Activated CD4-positive, alpha-beta T cell treated with anti-CD3 and anti-CD28 coated beads, Interleukin-2, amount 50 U/mL, for 24 hours (primary cell): ENCODE data around the gene MTHFR.

Source experiments
- DNase-seq, 2 donors: peaks; one replicate each; pipeline ENCODE4 v3.0.0-alpha.2; 2020; ENCODE audit warnings: low read depth in 1 of 2, low spot score in 1 of 2

MTHFR gene

DNA sequence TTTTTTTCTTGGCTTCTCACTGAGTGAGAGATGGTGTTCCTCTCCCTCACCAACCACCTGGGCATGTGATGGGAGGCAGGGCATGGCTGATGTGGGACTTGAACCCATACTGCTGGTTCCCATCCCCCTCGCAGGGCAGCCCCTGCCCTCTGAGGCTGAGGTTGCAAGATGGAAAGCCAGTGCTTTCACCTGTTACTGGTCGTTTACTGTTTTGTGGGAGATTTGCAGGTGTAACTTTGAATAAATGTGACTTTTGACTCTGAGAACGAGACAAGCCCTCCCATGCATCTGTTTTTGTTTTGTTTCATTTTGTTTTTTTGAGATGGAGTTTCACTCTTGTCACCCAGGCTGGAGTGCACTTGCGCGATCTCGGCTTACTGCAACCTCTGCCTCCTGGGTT is 22.2 kb downstream of the MTHFR start:
- no peak for DNase-seq

- no peak for DNase-seq
These were observed 23.5 kb downstream of the MTHFR start for GRCh38 chr1:11782127-11782708.

DNA sequence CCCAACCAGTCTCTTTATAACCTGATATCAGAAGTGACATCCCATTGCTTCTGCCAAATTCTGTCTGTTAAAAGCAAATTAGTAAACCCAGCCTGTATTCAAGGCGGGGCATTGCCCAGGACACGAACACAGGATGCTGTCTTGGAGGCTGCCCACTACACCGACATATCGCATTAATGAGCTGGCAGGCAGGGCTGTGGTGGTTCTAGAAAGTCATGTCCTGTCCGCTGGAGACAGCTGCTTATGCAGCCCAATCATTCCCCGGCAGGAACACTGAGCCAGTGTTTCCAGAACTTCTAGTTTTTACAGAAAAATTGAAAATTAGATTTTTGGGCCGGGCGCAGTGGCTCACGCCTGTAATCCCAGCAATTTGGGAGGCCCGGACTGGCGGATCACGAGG is 24.5 kb downstream of the MTHFR start:
- no peak for DNase-seq

DNA sequence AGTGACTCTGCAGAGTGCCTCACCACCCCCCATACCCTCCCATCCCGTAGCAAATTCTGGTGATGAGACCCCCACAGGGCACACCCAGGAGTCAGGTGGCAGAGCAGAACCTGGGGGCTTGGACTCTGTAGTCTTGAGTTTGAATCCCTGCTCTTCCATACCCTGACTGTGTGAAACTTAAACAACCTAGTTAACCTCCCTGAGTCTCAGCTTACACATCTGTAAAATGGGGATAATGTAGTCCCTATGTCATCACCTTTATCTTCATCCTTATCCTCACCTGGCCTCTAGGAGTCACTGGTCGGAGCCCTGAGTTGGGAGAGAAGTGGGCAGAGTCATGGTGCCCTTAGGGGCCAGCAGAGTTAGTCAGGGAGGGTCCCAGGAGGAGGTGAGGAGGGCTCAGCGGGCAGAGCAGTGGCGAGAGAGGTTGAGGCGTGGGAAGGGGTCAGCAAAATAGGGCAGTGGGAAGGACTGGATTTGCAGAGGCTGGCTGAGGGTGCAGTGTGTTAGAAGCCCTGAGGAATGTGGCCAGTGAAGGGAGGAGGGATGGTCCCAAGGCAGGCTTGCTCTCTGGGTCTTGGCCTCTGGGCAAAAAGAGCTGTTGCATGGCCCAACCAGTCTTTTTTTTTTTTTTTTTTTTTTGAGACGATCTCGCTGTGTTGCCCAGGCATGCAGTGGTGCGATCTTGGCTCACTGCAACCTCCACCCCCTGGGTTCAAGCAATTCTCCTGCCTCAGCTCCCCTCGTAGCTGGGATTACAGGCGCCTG is 25.2 kb downstream of the MTHFR start:
- DNase-seq, result no peak

GRCh38 chr1:11779715-11780379 is 25.9 kb downstream of the MTHFR start:
- DNase-seq, result no peak

DNA sequence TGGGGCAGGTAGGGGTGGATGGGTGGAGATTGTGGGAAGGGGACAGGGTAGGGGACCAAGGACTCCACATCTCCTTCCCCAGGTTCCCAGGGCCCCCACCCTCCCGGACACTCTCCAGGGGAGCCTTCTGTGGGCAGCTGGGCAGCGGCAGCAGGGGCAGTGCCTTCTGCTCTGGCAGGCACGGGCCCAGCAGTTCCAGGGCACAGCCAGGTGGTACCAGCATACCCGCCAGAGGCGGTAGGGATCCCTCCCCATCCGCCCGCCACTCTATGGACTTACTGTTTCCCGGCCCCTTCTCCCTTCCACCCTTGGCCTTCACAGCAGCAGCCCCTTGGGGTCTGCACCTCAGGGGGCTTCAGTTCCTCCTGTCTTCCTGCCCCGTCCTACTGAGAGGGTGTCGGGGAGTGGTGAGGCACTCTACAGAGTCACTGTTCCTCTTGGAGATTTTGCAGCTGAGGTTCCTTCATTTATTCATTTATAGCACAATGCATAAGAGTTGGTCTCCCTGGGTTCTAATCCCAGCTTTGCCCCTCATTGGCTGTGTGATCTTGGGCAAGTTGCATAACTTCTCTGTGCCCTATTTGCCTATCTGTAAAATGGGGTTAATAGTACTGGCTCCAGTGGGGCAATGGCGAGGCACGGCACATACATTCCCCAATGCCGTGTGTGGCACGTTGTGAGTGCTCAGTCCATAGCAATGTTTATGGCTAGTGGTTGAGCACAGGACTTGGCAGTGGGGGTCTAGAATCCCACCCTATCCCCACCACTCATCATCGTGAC is 26.7 kb downstream of the MTHFR start:
- DNase-seq, result no peak

DNA sequence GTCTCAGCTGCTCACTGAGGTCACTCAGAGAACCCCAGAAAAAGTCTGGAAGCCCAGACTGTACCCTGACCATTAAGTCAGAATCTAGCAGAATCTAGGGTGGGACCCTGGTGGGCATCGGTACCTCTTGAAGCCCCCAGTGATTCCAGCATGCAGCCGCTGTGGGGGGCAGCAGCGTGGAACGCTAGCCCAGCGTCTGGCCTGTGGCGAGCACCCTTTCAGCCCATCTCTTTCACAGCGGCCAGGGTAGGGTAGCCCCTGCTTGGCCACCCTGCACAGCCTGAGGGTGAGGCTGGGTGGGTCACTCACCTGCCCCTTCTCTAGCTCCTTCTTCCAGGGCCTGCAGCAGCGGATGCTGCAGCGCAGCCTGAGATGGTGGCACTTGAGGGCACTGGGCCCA is 27.4 kb downstream of the MTHFR start:
- no peak for DNase-seq

DNA sequence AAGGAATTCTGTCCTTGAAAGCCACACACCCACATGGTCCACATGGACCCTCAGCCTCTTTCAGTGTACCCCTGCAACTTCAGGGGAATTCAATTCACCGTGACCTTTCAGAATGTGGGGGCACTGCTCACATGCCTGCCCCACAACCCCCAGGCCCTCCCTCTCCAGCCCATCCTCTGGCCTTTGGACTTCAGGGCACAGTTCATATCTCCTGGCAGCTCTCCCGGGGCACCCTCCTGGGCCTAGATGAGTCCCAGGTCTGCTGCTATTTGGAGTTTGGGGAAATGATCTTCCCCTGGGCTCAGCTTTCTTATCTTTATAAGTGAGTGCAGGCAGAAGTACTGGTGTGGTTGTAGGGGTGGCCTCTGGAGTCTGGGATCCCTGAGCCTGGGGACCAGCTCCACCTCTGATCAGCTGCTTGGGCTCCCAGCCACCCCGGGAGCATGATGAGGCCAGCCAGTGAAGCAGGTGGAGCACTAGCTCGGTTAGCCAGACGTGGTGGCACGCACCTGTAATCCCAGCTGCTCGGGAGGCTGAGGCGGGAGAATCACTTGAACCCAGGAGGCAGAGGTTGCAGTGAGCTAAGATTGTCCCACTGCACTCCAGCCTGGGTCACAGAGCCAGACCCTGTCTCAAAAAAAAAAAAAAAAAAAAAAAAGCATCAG is 28.0 kb downstream of the MTHFR start:
- DNase-seq, result no peak

DNA sequence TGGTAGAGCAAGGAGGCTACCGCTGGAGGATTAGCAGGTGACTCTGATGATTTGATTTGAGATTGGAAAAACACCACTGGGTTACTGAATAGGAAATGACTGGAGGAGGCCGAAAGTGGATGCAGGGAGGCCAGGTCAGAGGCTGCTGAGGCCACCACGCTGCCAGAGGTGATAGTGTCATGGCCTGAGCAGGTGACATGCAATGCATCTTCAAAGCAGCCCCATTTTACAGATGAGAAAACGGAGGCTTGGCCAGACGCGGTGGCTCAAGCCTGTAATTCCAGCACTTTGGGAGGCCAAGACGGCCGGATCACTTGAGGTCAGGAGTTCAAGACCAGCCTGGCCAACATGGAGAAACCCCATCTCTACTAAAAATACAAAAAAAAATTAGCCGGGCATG is 31.0 kb downstream of the MTHFR start:
- no peak for DNase-seq

DNA sequence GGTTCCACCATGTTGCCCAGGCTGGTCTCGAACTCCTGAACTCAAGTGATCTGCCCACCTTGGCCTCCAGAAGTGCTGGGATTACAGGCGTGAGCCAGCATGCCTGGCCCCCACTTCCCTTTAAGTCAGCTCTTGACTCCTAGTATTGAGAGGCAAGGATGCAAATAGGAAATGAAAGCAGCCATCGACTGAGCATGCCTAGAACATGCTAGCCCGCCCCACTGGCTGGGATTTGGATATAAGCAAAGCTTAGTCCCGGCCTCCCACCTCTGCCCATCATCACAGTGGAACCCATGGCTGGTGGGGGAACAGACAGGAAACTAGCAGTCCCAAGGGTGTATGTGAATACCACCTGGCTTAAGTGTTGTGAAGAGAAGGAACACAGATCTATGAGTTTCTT is 33.3 kb downstream of the MTHFR start:
- DNase-seq, result no peak

DNA sequence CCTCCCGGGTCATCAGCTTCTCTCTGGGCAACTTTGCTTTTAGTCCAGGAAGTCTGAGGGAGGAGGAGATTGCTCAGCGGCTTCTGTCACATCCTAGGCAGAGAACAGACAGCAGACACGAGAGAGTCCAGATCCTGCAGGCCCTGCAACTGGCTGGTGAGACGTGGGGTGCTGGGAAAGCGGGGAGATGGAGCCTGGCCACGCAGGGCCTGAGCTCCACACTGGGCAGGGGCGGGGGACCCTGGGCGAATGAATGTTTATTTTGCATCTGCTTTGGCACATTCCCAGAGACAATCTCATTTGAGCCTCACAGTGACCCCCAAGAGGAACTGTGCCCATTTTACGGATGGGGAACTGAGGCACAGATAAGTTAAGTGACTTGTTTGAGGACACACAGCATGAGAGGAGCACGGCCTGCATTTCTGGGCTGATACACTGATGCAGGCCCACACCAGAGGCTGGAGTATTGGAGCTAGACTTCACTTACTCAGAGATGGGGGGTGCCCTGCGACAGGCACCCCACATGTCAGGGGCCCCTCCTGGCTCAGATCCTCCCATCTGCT is 34.2 kb downstream of the MTHFR start:
- no peak for DNase-seq

GRCh38 chr1:11770011-11770410 is 35.8 kb downstream of the MTHFR start:
- no peak for DNase-seq

DNA sequence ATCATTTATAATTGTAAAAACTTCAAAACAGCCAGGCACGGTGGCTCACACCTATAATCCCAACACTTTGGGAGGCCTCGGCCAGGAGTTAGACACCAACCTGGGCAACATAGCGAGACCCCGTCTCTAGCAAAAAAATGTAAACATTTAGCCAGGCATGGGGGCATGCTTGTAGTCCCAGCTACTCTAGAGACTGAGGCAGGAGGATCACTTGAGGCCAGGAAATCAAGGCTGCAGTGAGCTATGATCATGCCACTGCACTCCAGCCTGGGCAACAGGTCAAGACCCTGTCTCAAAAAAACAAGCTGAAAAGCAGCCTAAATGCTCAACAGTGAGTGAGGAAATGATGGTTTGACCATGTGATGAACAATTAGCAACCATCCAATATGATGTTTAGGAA is 36.5 kb downstream of the MTHFR start:
- DNase-seq, result no peak

- no peak for DNase-seq
These were observed 36.9 kb downstream of the MTHFR start for GRCh38 chr1:11768821-11769220.

DNA sequence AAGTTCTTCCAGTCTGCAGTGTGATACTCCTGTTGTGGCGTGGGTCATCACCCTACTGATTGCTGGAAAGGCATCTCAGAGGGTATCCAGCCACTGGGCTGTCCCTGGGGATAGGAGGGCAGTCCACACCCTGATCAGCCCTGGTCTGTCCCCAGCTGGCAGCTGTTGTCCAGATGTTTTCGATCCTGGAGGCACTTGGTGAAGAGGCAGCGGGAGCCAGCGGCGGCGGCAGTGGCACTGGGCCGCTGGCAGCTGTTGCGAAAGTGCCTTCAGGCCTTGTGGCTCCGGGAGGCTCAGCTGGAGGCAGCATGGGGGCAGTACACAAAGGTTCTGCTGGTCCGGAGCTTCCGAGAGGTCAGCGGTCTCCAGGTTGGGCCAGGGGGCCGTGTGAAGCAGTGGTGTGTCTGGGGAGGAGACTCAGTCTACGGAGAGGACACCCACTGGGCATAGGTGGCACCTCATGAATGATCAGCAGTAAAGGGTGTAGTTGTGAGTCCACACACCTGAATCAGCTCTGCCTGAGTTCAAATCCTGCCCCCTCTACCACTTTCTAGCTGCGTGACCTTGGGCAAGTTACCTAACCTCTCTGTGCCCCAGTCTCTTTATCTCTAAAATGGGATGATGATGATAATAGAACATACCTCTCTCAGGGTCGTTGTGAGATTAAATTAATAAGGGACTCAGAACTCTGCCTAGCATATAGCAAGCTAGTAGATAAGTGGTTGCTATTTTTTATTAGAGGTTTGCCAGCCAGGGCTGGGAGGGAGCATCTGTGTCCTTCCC is 37.7 kb downstream of the MTHFR start:
- no peak for DNase-seq

GRCh38 chr1:11766429-11766776 is 39.4 kb downstream of the MTHFR start:
- no peak for DNase-seq

DNA sequence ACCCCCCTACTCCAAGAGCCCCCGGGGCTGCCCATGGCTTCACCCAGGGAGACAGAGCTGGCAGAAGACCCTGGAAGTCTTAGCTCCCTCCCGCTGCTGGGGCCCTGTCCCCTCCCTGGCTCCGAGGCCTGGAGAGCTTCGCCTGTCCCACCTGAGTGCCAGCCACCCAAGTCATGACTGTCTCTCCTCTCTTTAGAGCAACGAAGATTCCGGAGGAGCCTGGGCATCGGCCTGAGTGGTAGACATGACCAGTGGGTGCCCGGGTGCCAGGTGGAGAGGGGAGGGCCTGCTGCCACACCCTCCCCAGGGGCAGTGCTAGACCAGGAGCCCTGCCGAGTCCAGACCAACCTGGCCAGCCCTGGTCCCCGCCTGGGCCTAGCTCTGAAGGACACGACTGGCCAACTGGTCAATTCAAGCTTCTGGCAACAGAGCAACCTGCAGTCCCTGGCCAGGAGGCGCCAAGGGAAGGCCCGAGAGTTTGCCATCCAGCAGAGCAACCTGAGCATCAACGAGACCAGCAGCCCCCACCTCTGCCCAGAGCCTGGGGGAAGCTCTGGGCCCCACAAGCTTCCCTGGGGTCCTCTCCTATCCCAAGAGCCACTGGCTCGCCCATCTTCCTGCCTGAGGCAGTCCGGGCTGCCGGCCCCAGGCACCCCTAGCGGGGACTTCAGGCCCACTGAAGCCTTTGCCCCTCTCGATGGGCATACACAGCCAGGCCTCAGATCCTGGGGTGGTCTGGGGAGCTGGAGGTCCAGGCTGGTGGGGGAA is 39.9 kb downstream of the MTHFR start:
- DNase-seq, result no peak

- DNase-seq, result no peak
These were observed 41.2 kb downstream of the MTHFR start for GRCh38 chr1:11764519-11764918.

- DNase-seq, result no peak
These were observed 41.6 kb downstream of the MTHFR start for GRCh38 chr1:11764115-11764514.
